GM18505 (cell line): ENCODE data around the gene CXCR4.

ENCODE experiments used
- ATAC-seq: cut with Tn5 transposase; IDR thresholded peaks from one replicate; pipeline ENCODE4 v1.9.1; 2021; ENCODE audit not compliant: unreplicated experiment
- POLR2A ChIP-seq: IDR thresholded peaks from 4 replicates; pipeline ENCODE4 v1.6.1; 2011; ENCODE audit warnings: borderline replicate concordance; ENCODE audit not compliant: insufficient read depth, insufficient read length; ENCODE audit errors: extremely low read depth

The CXCR4 gene

GRCh38 chr2:136126021-136126420 lies 8.1 kb upstream of the CXCR4 start:
- no peak for ATAC-seq
- no peak for TF ChIP-seq POLR2A

- ATAC-seq = no peak
These were observed 7.3 kb upstream of the CXCR4 start for GRCh38 chr2:136125236-136125635.

GRCh38 chr2:136124805-136125204 lies 6.9 kb upstream of the CXCR4 start:
- TF ChIP-seq POLR2A = no peak
- ATAC-seq = no peak

More at GRCh38 chr2:136125236-136125635, 7.3 kb upstream of the CXCR4 start:
- TF ChIP-seq POLR2A = no peak

DNA sequence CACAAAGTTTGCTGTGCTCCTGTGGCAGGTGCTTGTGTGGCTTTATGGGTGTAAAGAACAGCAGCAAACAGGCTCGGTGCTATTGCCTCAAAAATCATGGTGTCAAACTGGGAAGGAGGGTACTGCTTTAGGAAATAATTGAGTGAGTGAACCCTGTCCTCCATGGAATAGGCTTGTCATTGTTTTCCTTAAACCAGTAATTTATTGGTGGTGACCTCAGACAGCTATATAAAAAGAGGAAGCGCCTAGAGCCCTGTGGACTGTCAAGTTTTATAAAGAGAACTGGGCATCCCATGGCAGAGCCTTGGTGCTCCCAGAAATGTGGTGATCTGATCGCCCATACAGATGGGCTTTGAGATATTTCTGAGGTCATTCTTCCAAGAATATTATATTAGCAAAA lies 4.7 kb upstream of the CXCR4 start:
- TF ChIP-seq POLR2A = no peak
- no peak for ATAC-seq

GRCh38 chr2:136121204-136121910 lies 3.4 kb upstream of the CXCR4 start:
- no peak for TF ChIP-seq POLR2A
- no peak for ATAC-seq

GRCh38 chr2:136119717-136120675 lies 2.0 kb upstream of the CXCR4 start:
- no peak for TF ChIP-seq POLR2A
- no peak for ATAC-seq

DNA sequence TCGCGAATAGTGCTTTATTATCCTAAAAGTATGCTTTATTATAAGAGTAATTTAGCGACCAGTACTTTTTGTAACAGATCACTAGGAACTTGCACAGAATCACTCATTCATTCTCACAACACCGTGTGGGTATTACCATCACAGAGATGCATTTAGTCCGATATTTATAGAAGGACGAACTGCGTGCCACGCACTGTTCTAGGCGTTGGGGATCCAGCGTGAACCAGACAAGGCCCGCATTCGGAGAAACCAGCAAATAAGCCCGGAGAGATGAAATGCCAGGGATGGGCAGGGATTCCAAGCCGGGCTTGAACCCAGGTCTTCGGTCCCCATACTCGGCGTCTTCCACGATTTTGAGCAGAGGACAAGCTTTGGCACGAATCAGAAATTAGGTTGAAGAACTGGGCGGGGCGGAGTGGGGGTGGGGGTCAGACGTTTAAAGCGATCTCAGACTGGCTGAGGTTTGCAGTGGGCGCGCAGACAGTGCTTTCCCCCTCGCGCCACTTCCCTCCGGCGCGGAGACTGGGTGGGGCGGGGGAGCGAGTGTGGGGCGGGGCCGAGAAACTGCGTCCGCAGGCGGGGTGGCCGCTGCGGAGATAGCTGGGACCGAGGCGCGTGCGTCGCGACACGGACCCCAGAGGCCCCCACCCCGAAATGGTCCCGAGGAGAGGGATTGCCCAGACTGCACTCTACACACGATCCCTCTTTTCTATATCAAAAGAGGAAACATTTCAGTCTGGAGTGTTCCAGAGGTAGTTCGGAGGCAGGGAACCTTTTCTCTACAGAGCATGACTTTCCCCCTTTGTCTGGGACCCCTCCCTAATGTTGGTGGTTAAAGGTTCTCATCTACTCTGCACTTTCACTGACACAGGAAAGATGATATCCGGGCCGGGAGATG lies 1.1 kb upstream of the CXCR4 start:
- ATAC-seq = peak; percentile 30
- no peak for TF ChIP-seq POLR2A

GRCh38 chr2:136117391-136117841 lies 533 bp downstream of the CXCR4 start:
- no peak for TF ChIP-seq POLR2A
- peak; percentile 19 for ATAC-seq

- ATAC-seq = peak; percentile 40
- peak; percentile 48 for TF ChIP-seq POLR2A
These were observed 1.0 kb downstream of the CXCR4 start for GRCh38 chr2:136116813-136117390.

DNA sequence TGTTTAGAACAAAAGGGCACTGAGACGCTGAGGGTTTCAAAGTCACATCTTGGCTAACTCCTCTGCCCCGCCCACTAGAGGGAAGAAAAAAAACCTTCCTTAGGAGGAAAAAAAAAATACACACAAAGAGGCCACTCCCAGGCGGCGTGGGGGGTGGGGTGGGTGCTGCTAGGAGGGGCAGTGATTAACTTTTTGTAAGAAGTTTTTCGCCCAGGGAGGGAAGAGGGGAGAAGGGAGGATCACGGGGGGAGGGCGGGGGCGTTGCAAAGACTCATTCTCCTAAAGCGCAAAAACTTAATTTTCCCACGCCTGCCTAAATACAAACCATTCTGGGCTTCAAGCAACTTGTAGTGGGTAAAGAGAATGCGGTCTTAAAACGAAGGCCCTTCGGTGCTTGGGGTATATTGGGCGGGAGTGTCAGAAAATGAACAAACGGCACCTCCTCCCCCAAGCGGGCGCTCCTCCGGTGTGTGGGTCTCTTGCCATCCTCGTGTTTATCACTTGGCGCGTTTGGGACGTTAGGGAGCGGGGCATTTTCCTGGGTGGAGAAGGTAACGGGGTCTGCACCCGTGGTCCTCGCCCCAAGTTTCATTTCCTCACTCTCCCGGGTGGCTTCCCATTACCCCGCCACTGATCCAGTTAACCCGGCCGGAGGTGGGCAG lies 1.7 kb downstream of the CXCR4 start:
- no peak for TF ChIP-seq POLR2A
- peak; percentile 15 for ATAC-seq

GRCh38 chr2:136115183-136115761 lies 2.7 kb downstream of the CXCR4 start:
- no peak for ATAC-seq
- TF ChIP-seq POLR2A = no peak

DNA sequence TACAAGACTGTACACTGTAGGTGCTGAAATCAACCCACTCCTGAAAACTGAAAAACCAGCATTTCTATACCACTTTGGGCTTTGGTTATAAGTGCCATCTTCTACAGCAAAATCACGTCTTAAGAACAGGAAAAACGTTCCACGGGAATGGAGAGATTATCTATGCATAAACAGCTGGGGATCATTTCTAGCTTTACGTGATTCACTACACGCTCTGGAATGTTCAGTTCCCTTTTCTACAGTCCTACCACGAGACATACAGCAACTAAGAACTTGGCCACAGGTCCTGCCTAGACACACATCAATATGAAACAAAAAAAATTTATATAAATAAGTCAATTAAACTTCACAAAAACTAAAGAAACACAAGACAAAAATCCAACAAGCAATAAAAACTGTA lies 3.6 kb downstream of the CXCR4 start:
- TF ChIP-seq POLR2A = no peak

More for the DNA sequence above, 3.6 kb downstream of the CXCR4 start:
- no peak for ATAC-seq
